Stimulated activated naive B cell treated with anti-CD40 and anti-IgM and Interleukin-4, amounts not matched to agents 10 μg/mL and 1 μg/mL and 100 μg/mL, for 72 hours (primary cell): ENCODE measurements around the gene TUBA4A.

ENCODE experiments used
- ATAC-seq, 2 donors: fragments of 150-1000 bp; cut with Tn5 transposase; replicated peaks; 2 replicates each; pipeline ENCODE4 v1.10.0; 2021; ENCODE audit warnings: moderate library complexity in 1 of 2
- DNase-seq: peaks from one replicate; pipeline ENCODE4 v3.0.0; 2021
- H3K27ac Mint-ChIP-seq: one replicate; pipeline ENCODE4 v1.8.0; 2022; ENCODE audit warnings: mild to moderate bottlenecking, mixed read lengths
- H3K27me3 Mint-ChIP-seq, 2 donors: one replicate each; pipeline ENCODE4 v1.8.0; 2022; ENCODE audit warnings: mixed read lengths in 2 of 2
- H3K36me3 Mint-ChIP-seq, 2 donors: one replicate each; pipeline ENCODE4 v1.8.0; 2022; ENCODE audit warnings: mixed read lengths in 2 of 2, mild to moderate bottlenecking in 1 of 2
- H3K4me1 Mint-ChIP-seq, 2 donors: one replicate each; pipeline ENCODE4 v1.8.0; 2022; ENCODE audit warnings: mixed read lengths in 2 of 2, mild to moderate bottlenecking in 1 of 2
- H3K4me3 Mint-ChIP-seq, 2 donors: one replicate each; pipeline ENCODE4 v1.8.0; 2022; ENCODE audit warnings: mild to moderate bottlenecking in 2 of 2, mixed read lengths in 2 of 2, moderate library complexity in 1 of 2
- H3K9me3 Mint-ChIP-seq, 2 donors: one replicate each; pipeline ENCODE4 v1.8.0; 2022; ENCODE audit warnings: mixed read lengths in 2 of 2, mild to moderate bottlenecking in 1 of 2

Gene TUBA4A

GRCh38 chr2:219247678-219248642 lies 5.8 kb downstream of the TUBA4A start:
- DNase-seq = peak; percentile 50
- Mint-ChIP-seq H3K4me3 (peak overlapping the region; percentile 64 to 70), H3K27ac (peak overlapping the region; percentile 91), H3K36me3 (peaks cover 40 to 56% of the 10 kb centered on the region in 2 donors), H3K27me3 (no peaks in the 10 kb centered on the region), H3K9me3 (no peaks in the 10 kb centered on the region), H3K4me1 (peaks cover 65 to 74% of the 10 kb centered on the region in 2 donors)
- ATAC-seq = peak; percentile 66 to 72

GRCh38 chr2:219246559-219246958 lies 7.2 kb downstream of the TUBA4A start:
- Mint-ChIP-seq H3K27ac (peak overlapping the region; percentile 91), H3K27me3 (no peaks in the 10 kb centered on the region), H3K9me3 (no peaks in the 10 kb centered on the region), H3K4me3 (peak overlapping the region; percentile 50 to 60), H3K36me3 (peaks cover 31 to 45% of the 10 kb centered on the region in 2 donors), H3K4me1 (peaks cover 53 to 65% of the 10 kb centered on the region in 2 donors)
- DNase-seq (no peak), ATAC-seq (no peak)

DNA sequence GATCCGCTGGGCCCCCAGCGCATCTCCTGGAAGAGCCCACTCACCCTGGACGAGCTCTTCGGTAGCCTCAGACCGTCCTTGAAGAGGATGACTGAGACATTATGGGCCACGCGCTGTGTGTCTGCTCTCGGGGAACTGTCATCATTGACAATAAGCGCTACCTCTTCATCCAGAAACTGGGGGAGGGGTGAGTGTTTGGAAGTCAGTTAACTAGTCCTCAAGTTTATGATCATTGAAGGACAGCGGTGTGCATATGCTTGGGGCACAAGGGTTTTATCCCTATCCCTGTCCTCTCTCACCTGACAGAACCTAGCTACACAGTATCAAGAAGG lies 7.9 kb downstream of the TUBA4A start:
- Mint-ChIP-seq H3K4me1 (peaks cover 47 to 58% of the 10 kb centered on the region in 2 donors), H3K27ac (peak overlapping the region; percentile 96), H3K4me3 (peak overlapping the region; percentile 92), H3K9me3 (no peaks in the 10 kb centered on the region), H3K27me3 (no peaks in the 10 kb centered on the region), H3K36me3 (peaks cover 29 to 43% of the 10 kb centered on the region in 2 donors)
- DNase-seq (no peak), ATAC-seq (no peak)

- peaks cover 24 to 37% of the 10 kb centered on the region in 2 donors for H3K36me3 Mint-ChIP-seq
- no peaks in the 10 kb centered on the region for H3K9me3 Mint-ChIP-seq
- H3K4me1 Mint-ChIP-seq = peaks cover 42 to 53% of the 10 kb centered on the region in 2 donors
- no peaks in the 10 kb centered on the region for H3K27me3 Mint-ChIP-seq
- ATAC-seq (peak; percentile 77), DNase-seq (peak; percentile 89)
- peak within 1 kb of the TSS; percentile 92 for H3K4me3 Mint-ChIP-seq
- H3K27ac Mint-ChIP-seq = peak within 1 kb of the TSS; percentile 96
These were observed 8.4 kb downstream of the TUBA4A start, which contains the start of the genes GLB1L and STK16 for GRCh38 chr2:219245148-219245898. Gene GLB1L (minus strand): TSS chr2:219245444. CDS start chr2:219243573, 1,871 bp downstream. Gene STK16 (plus strand): TSS chr2:219245479. CDS start chr2:219246000, 521 bp downstream.

DNA sequence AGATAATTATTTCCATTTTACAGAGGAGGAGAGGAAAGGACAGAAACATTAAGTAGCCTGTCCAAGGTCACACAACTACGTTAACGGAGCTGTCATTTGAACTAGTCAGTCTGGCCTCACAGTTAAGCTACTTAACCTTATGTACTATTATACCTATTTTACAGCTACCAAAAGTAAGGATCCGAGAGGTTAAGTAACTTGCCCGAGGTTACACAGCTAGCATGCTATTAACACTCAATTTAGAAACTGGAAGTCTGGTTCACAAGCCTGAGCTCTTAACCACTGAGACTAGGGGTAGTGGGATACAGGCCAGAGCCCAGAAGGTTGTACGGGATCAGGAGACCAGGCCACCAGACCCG lies 8.9 kb downstream of the TUBA4A start:
- Mint-ChIP-seq H3K4me1 (peaks cover 37 to 47% of the 10 kb centered on the region in 2 donors), H3K36me3 (peaks cover 22 to 34% of the 10 kb centered on the region in 2 donors), H3K9me3 (no peaks in the 10 kb centered on the region), H3K27me3 (no peaks in the 10 kb centered on the region), H3K27ac (peak overlapping the region; percentile 96), H3K4me3 (peak overlapping the region; percentile 92)
- DNase-seq (no peak), ATAC-seq (no peak)

DNA sequence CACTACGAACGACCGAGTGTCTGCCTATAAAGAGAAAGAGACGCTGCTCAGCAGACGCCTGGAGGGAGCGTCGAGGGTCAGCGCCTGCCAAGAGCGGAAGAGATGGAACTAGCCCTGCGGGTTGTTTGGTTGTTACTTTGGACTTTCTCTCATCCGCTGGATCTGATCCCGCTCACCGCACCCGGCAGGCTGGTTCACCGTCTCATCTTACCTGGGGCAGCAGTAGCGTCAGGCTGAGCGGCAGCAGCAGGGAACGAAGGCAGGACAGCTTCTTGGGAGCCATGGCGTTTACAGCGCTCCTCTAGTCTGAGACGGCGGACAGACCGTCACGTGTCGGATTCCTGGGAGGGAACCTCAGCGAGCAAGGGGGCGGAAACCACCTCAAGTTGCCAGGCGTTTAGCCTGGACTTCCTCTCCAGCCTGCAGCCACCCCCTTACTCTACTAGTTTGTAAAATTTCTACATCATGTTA lies 10.4 kb downstream of the TUBA4A start:
- H3K9me3 Mint-ChIP-seq = no peaks in the 10 kb centered on the region
- peaks cover 18 to 24% of the 10 kb centered on the region in 2 donors for H3K36me3 Mint-ChIP-seq
- H3K27ac Mint-ChIP-seq = peak overlapping the region; percentile 86
- ATAC-seq (no peak), DNase-seq (no peak)
- H3K4me1 Mint-ChIP-seq = peaks cover 24 to 33% of the 10 kb centered on the region in 2 donors
- H3K4me3 Mint-ChIP-seq = peak overlapping the region; percentile 73 to 78
- H3K27me3 Mint-ChIP-seq = no peaks in the 10 kb centered on the region

GRCh38 chr2:219234331-219234730 lies 19.4 kb downstream of the TUBA4A start:
- no peaks in the 10 kb centered on the region for H3K9me3 Mint-ChIP-seq
- no peak for DNase-seq
- peaks cover 37 to 54% of the 10 kb centered on the region in 2 donors for H3K36me3 Mint-ChIP-seq
- no peaks in the 10 kb centered on the region for H3K27me3 Mint-ChIP-seq
- H3K27ac Mint-ChIP-seq = no peak overlapping the region
- peaks cover 10 to 13% of the 10 kb centered on the region in 2 donors for H3K4me1 Mint-ChIP-seq
- no peak overlapping the region for H3K4me3 Mint-ChIP-seq
- no peak for ATAC-seq

GRCh38 chr2:219230059-219230540 lies 23.6 kb downstream of the TUBA4A start:
- Mint-ChIP-seq H3K4me3 (peak overlapping the region; percentile 97 to 98), H3K4me1 (peaks cover 19 to 40% of the 10 kb centered on the region in 2 donors), H3K36me3 (peaks cover 29 to 41% of the 10 kb centered on the region in 2 donors), H3K27ac (peak overlapping the region; percentile 98), H3K9me3 (no peaks in the 10 kb centered on the region), H3K27me3 (no peaks in the 10 kb centered on the region)
- DNase-seq = peak; percentile 32
- peak; percentile 29 to 35 for ATAC-seq

DNA sequence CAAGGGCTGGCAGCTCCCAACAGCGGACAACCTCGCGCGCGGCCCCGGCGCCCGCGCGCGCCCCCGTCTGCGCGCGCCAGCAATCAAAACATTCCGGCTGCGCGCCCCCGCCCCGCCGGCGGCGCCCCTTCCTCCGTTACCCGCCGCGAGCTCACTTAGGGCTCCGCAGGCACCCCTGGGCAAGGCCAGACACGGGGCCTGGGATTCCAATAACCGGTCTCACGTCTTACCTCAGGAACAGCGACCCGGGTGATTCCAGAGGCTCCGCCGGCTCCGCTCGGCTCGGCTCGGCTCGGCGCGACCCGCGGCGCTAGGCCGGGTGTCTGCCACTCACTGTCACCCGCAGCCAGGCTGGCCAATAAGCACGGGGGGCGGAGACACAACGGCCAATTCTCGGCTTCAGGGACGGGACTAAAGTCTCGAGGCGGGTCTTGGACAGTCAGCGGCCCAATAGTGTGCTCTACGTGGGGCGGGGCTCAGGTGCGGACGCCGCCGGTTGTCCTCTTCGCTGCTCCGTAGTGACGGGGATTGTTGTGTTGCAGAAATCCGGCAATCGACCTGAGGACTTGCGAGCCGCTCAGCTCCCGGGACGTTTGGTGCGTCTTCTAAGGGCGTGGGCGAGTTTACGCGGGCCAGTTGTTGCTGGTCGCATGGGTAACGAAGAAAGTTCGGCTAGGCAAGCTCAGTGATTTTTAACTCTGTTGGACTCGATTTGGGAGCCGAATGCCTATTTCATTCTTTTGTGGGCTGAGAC lies 24.2 kb downstream of the TUBA4A start, which contains the start of the genes ANKZF1 and ATG9A:
Gene ANKZF1 (plus strand): TSS at position 502 of the 754 bp plus-strand sequence. CDS start 452 bp downstream, outside the sequence.
Gene ATG9A (minus strand): TSS at position 332 of the 754 bp plus-strand sequence. CDS start 1,612 bp downstream, outside the sequence.
- H3K4me1 Mint-ChIP-seq = peaks cover 18 to 40% of the 10 kb centered on the region in 2 donors
- H3K36me3 Mint-ChIP-seq = peaks cover 30 to 41% of the 10 kb centered on the region in 2 donors
- DNase-seq = peak; percentile 99
- H3K9me3 Mint-ChIP-seq = no peaks in the 10 kb centered on the region
- peak within 1 kb of the TSS; percentile 98 for H3K27ac Mint-ChIP-seq
- no peaks in the 10 kb centered on the region for H3K27me3 Mint-ChIP-seq
- ATAC-seq = peak; percentile 97 to 98
- peak within 1 kb of the TSS; percentile 97 to 98 for H3K4me3 Mint-ChIP-seq

GRCh38 chr2:219228911-219229304 lies 24.8 kb downstream of the TUBA4A start:
- Mint-ChIP-seq H3K27me3 (no peaks in the 10 kb centered on the region), H3K4me1 (peaks cover 16 to 35% of the 10 kb centered on the region in 2 donors), H3K27ac (peak overlapping the region; percentile 59), H3K9me3 (no peaks in the 10 kb centered on the region), H3K36me3 (peaks cover 32 to 41% of the 10 kb centered on the region in 2 donors), H3K4me3 (peak overlapping the region; percentile 97 to 98)
- ATAC-seq (no peak), DNase-seq (peak; percentile 10)

DNA sequence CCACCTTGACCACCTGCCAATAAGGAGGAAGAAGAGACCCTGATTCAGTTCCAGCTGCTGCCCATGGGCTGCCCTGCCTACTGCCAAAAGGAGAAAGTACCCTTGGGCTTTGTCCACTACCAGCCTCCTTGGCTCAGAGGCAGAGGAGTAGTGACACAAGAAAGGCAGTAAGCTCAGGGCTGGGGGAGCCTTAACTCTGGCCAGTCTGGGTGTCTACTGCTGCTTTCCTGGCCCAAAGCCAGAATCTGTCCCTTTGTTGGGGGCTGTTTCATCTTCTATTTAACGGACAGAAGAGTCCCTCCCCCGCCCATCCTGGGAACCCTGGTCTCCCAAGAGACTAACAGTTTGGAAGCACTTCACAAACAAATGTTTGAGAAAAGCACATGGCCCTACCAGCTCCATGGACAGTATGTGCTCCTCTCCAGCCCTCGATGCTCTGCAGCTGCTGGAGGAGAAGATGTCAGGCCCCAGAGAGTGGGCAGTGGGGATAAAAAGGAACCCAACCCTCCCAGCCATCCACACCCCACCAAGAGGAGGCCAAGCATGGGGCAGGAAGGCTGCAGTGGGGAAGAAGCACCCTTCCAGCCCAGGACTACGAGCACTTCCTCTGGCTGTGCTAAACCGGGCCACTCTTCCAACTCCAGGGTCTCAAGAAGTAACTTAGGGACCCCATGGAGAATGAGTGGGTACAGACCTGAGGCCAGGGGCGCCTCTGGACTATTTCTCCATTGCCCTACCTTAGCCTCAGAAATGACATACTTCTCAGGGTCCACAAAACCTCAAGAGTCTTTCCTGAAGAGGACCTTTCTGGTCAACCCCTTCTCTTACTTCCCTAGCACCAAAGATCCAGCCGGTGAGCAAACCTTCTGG lies 25.4 kb downstream of the TUBA4A start:
- Mint-ChIP-seq H3K27ac (peak overlapping the region; percentile 59), H3K9me3 (no peaks in the 10 kb centered on the region), H3K27me3 (no peaks in the 10 kb centered on the region), H3K4me1 (peaks cover 16 to 31% of the 10 kb centered on the region in 2 donors), H3K36me3 (peaks cover 39 to 41% of the 10 kb centered on the region in 2 donors), H3K4me3 (peak overlapping the region; percentile 97 to 98)
- DNase-seq (no peak), ATAC-seq (no peak)

DNA sequence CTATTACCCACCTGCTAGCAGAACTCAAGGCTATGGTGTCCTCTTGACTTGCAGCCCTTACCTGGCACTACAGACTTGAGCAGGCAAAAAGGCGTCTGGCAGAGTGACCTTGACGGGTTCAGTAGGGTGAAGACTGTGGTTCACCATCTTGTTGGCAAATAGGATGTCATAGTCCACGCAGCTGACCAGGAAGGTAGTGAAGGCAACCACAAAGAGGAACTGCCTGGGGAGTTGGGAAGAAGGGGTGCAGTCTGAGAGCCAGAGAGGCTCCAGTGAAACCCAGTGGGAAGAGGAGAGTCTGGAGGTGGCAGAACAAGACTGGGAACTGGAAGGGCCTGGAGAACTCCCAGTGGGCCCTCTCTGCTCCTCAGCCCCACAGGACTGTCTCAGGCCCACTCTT lies 28.4 kb downstream of the TUBA4A start:
- H3K27me3 Mint-ChIP-seq = no peaks in the 10 kb centered on the region
- H3K4me1 Mint-ChIP-seq = peaks cover 15 to 32% of the 10 kb centered on the region in 2 donors
- peak overlapping the region; percentile 25 for H3K27ac Mint-ChIP-seq
- H3K9me3 Mint-ChIP-seq = no peaks in the 10 kb centered on the region
- H3K36me3 Mint-ChIP-seq = peaks cover 52 to 63% of the 10 kb centered on the region in 2 donors
- no peak for ATAC-seq
- no peak for DNase-seq
- H3K4me3 Mint-ChIP-seq = no peak overlapping the region
